HuH-7.5 (cell line): ENCODE data around the gene CHID1.
A peak's percentile ranks its signal among the peaks of the same experiment; 100 is the strongest.

ENCODE experiments used
- DNase-seq: peaks from one replicate; pipeline ENCODE4 v3.0.0; 2011; ENCODE audit warnings: low spot score

CHID1 gene

GRCh38 chr11:910589-911030 lies at the start of gene CHID1:
TSS of gene CHID1 (minus strand) at chr11:910810. CDS start at chr11:904816, 5,994 bp downstream.
- peak; percentile 96 for DNase-seq

GRCh38 chr11:959608-960007 lies 49.0 kb upstream of the CHID1 start:
- DNase-seq = no peak

- DNase-seq = no peak
Measured at GRCh38 chr11:959027-959426, 48.4 kb upstream of the CHID1 start.

- no peak for DNase-seq
Measured at GRCh38 chr11:958101-958500, 47.5 kb upstream of the CHID1 start.

- no peak for DNase-seq
Measured at GRCh38 chr11:957212-957920, 46.8 kb upstream of the CHID1 start.

DNA sequence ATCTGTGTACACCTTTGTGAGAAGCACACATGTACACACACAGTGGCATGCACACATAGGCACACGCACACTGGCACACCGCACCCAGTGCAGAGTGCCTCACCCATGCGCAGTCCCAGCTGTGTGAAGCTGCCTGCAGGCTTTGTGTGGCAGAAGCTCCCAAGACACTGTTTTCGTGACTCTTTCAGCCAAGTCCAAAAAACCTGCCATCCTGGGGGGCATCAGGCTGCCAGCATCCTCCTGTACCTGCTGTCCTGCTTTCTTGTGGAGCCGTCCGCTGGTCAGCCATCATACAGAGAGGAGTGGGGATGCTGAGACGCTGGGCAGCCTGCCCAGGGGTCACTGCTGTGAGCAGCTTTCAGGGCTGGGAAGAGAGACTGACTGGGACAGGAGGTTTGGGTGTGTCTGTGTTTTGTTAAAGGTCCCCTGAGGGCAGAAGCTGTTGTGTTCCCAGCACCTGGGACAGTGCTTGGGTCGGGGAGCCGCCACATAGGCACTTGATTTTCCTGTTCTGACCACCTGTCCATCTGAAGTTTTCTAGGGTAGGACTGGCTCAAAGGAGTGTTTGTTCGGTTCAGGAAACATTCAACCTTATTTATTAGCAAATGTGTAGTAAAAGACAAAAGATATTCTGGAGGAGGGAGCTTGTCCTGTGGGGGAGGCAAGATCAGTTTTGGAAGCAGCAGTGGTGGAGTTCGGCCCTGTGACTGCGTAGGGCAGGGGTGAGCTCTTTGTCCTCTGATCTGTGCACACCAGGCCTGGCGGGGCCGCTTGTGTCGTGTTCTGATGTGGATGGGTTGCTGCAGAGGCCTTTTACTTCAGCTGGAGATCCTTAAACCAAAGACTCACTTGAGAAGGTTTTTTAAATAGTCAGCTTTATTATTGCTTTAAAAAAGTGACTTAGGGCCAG lies 44.8 kb upstream of the CHID1 start:
- no peak for DNase-seq

GRCh38 chr11:954392-955153 lies 44.0 kb upstream of the CHID1 start:
- no peak for DNase-seq

DNA sequence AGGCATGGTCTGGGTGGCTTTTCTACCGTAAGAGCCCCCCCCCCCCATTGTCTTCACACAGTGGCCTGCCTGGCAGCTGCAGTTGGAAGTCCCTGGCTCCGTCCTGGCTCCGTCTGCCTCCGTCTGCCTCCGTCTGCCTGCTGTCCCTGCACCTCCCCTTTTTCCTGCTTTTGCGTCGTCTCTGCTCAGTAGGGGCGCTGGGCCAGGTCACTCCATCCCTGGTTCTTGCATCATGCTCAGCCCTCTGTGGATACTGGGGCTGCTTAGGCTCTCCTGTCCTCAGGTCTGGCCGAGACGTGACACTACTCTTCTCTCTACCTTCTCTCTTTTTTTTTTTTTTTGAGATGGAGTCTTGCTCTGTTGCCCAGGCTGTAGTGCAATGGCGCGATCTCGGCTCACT lies 42.9 kb upstream of the CHID1 start:
- DNase-seq = no peak

- DNase-seq = peak; percentile 60
Measured at GRCh38 chr11:952406-953385, 42.1 kb upstream of the CHID1 start.

- DNase-seq = no peak
Measured at GRCh38 chr11:951507-951906, 40.9 kb upstream of the CHID1 start.

- DNase-seq = no peak
Measured at GRCh38 chr11:947744-948143, 37.1 kb upstream of the CHID1 start.

- DNase-seq = no peak
Measured at GRCh38 chr11:945986-946385, 35.4 kb upstream of the CHID1 start.

GRCh38 chr11:944711-945470 lies 34.3 kb upstream of the CHID1 start:
- DNase-seq = no peak

GRCh38 chr11:942823-943222 lies 32.2 kb upstream of the CHID1 start:
- no peak for DNase-seq

DNA sequence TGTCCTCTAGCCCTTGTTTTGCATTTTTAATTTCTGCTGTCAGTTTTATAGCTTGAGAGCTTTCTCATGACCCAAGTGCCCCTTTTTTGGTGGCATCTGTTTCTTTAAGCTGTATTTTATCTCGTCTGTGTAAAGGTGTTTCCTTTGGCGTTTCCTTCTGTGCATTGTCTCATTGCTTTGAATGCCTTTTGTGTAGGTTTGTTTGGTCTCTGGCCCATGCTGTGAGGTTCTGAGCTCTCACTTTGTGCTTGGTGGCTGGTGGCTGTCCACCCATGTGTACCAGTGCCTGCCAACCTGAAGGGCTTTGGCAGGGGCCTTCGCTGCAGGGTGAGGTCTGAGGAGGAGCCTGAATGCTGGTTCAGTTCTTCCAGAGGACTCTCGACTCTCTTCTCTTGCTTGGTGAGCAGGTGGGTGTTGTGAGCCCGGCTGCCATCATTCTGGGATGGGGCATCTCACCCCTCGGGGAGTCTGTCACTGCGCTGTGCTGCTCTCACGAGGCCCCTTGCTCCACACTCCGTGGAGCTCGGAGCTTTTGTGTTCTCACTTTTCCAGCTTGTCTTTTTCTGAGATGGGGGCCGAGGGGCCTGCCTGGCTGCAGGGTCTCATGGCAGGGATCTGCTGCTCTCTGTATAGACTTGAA lies 30.0 kb upstream of the CHID1 start:
- no peak for DNase-seq

DNA sequence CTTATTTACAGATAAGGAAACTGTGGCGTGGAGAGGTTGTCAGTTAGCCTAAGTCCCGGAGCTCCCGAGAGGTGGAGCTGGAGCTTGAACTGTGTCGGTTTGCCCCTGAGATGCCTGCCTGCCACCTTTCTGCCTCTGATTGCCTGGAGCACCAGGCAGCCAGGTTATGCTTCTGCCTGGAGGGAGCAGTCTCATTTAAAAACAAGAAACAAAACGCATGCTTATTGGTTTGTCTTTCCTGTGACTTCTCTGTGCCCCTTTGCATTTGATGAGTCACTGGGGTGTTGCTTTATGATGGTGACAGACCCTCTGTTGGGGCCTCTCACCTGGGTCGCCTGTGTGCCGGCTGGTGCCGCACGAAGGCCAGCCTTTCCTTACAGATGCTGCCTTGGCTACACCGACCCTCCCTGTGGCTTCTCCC lies 27.2 kb upstream of the CHID1 start:
- DNase-seq = no peak

- no peak for DNase-seq
Measured at GRCh38 chr11:936199-936598, 25.6 kb upstream of the CHID1 start.

DNA sequence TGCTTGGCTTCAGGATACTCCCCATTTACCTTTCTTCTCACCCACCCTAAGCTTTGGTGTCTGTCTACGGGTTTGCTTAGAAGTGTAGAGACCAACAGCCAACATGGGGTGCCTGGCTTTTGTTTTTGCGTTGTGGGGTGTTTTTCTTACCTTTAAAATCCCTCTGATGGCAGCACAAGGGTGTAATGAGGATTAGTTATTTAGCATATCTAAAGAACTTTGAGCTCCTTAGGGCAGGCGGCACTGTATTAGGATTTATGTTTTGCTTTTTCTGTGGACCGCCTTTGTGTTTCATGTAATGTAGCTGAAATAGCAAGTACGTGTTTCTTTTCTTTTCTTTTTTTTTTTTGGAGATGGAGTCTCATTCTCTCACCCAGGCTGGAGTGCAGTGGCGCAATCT lies 23.9 kb upstream of the CHID1 start:
- DNase-seq = no peak

GRCh38 chr11:933936-934335 lies 23.3 kb upstream of the CHID1 start:
- no peak for DNase-seq
